Measurements from ENCODE around the gene SFSWAP.

GRCh38 chr12:131688845-131689154 lies 22.1 kb upstream of the SFSWAP start:
- TF ChIP-seq CTCF (IDR thresholded peaks at IDR 0.05): no peak
- no peak for TF ChIP-seq ATF1 (CRISPR knock-in tag; IDR thresholded peaks at IDR 0.05)
- TF ChIP-seq IRF2 (CRISPR knock-in tag; IDR thresholded peaks at IDR 0.05; ENCODE audit: borderline replicate concordance, low read depth): no peak
- no peak for TF ChIP-seq USF1 (CRISPR knock-in tag; IDR thresholded peaks at IDR 0.05)
- TF ChIP-seq NFE2L1 (CRISPR knock-in tag; IDR thresholded peaks at IDR 0.05): no peak
- TF ChIP-seq ZBTB21 (CRISPR knock-in tag; IDR thresholded peaks at IDR 0.05; ENCODE audit: borderline replicate concordance): no peak
